Stimulated activated CD8-positive, alpha-beta memory T cell treated with anti-CD3 and anti-CD28 coated beads, Interleukin-2, amount 100 ng/mL, for 48 hours (primary cell): Measurements from ENCODE around the gene LIMK1.
A peak's percentile ranks its signal among the peaks of the same experiment; 100 is the strongest.
"Not testable (repeated sequence)": the region's sequence is repeated elsewhere in the genome, so short reads cannot be mapped to it uniquely, and the experiment has no call there.

Experiments
- DNase-seq, 2 donors: peaks; one replicate each; pipeline ENCODE4 v3.0.0-alpha.2; 2020; ENCODE audit warnings: low read depth in 2 of 2

The LIMK1 gene

DNA sequence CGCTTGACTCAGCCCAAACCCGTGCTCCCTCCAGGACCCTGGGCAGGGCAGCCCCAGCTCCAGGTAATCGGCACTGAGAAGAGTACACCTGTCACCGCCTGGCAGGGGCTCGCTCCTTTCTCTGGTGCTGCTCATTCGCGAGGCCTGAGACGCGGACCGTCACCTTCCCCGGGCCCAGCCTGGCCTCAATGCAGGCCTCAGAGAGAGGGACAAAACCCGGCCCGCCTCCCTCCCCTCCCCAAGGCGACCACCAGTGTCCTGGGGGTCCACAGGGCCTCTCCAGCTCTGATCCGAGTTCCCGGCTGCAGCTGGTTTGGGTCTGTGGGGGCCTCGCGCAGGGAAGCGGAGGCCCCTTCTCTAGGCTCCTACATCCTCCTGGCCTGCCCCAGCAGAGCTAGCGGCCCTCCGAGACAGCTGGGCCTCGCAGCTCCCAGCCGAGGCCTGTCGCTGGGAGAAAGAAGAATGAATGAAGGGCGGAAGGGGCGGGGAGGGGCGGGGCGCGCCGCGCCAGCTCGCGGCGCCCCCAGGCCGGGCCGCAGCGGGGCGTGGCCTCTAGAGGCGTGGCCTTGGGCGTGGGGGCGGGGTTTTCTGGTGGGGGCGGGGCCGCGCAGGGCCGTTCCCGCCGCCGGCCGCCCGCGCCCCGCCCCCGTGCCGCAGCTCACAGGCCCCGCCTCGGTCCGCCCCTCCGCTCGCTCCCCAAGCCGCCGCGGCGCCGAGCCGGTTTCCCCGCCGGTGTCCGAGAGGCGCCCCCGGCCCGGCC, at the start of gene LIMK1:
Gene LIMK1, plus strand, starts transcription at position 688 of the 760 bp plus-strand sequence. CDS start 187 bp downstream, outside the sequence.
- peak; percentile 70 to 74 for DNase-seq

DNA sequence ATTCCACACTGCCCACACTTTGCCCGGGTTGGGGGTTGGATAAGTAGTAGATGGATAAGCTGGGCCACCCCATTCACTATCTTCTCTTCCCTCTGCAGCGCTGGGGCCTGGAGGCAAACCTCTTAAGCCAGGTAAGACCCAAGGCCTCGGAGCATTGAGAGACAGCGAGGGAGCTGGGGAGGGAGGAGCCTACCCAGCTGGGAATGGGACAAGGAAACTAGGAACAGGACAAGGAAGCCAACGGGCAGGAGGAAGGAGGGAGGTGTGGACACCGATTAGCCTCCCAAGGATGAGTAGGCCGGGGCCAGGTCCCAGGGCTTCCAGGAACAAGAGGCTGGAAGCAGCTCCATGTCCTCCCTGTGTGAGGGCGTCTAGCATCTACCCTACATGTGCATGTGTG, 46.0 kb upstream of the LIMK1 start:
- DNase-seq, result no peak

DNA sequence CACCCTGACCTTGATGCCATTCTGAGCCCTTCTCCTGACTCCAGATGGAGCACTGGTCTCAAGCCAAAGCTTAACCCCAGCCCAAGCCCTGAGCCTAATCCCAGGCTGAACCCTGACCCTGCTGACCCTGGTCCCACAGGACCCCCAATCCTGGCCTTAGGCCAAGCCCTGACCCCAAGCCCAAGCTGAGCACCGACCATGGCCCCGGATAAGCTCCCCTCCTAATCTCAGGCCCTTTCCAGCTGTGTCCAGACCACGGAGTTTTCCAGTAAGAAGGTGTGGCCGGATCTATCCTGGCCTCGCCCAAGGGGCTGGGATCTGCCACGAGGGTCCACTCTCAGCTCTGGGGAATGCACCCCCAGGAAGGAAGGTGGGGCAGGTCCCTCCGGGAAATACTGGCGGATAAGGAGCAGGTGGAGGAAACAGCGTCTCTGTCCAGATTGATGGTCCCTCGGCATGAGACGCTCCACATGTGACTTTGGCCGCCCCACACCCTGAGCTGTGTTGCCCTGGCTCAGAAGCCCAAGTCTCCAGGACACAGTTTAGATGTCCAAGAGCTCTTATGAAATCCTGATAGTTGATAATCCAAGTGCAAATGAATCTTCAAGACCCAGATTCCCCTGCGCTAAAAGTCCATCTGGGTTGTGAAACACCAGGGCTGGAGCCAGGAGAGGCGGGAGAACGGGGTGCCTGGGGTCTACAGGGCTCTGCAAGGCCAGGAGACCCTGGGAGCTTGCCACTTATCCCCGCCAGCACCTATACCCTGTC, 45.2 kb upstream of the LIMK1 start:
- DNase-seq, result no peak

DNA sequence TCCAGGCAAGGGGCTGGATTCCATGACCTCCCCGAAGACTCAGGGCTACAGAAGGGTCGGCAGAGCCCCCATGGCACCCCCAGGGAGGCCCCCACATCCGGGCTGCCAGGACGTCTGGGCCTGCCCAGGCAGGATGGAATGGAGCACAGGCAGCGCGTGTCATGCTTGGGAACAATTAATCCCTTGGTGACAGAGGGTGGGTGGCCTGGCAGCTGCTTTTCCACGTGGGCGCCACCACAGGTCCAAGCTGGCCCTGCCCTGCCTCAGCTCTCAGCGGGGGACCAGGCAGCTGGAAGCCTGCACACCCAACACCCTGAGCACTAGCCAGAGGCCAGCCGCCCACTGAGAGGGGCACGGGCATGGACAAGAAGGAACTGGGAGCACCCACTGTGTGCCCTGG, 44.3 kb upstream of the LIMK1 start:
- no peak for DNase-seq

DNA sequence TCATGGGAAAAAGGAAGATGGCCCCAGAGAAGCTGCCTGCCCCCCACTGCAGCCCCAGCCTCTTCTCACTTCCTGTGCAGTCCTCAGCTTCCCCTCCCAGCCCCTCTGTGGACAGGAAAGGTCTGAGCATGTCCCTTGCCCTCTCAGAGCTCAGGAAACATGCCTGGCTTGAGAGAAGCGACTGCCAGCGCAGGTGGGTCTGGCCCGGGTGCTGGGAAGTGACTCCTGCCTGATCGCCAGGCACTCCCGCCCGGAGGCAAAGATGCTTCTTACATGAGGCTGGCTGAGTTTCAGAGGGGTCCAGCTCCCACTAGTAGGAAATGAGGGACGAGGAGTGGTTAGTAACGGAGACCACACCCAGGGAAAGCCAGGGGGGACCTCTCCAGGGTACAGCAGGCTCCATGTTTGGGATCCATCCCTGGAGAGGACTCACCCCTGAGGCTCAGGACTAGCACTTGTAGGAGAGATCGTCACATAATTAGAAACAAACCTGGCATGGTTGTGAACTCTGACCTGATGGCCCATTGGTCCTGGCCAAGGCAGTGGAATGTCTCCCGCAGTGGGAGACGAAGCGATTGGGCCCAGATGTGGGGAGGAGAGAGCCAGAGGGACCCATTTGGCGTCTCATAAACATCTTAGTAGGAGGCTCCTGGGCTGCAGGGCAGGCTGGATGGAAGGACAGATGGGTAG, 43.4 kb upstream of the LIMK1 start:
- no peak for DNase-seq

DNA sequence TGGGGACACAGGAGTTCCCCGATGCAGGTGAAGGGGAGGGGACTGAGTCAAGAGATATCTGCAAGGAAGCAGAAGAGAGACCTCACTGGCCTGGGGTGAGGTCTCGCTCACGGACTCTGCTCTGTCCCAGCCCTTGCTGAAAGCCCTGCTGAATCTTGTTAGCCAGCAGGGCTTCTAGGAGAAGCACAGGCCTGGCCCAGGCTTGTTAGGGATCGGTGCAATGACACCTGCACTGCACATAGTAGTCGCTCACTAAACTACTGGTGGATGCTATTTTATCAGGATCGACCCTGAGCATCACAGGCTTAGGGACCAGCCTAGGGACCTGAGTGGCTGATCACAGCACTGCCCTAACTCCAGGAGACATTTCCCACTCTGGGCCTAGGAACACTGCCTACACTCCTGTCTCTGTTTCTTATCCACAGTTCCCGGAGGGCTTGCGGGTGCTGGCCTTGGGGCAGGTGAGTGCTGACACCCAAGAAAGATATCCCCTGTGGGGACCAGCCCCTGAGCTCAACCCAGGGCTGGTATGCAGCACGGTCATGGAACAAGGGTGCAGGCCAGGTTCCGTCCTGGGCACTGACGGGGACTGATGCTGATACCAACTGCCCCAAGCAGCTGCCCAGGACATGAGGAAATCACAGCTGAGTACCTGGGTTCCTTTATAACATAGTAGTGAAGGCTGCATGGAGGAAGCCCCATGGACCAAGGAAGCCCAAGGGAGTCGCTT, 42.6 kb upstream of the LIMK1 start:
- DNase-seq, result no peak

DNA sequence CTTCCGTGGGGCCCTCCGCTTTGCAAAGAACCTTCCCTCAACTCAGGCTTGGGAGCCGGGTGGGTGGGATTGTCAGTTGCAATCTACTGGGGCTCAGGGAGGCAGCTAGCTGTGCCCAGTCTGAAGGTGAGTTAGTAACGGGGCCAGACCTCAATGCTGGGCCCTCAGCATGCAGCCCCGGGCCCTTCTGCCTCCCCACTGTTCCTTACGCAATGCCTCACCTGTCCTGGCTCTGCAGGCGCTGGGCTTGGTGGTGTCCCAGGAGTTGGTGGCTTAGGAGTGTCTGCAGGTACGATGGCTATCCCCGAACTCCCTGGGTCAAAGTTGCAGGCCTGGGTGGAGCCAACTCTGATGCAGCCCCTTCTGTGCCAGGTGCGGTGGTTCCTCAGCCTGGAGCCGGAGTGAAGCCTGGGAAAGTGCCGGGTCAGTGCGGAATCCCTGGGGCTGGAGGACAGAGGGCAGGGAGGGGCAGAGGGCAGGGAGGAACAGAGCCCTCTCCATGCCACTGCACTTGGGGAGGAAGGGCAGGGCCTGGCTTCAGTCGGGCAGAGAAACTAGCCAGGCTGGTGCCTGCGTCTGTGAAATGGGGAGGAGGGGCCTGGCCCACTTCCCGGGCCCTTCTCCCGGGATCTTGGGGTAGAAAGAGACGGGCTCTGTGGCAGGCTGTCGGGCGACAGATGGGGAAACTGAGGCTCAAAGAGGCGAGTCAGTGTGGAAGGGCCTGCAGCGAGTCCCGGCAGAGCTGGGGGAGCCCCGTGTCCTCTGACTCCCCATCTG, 40.7 kb upstream of the LIMK1 start:
- no peak for DNase-seq

DNA sequence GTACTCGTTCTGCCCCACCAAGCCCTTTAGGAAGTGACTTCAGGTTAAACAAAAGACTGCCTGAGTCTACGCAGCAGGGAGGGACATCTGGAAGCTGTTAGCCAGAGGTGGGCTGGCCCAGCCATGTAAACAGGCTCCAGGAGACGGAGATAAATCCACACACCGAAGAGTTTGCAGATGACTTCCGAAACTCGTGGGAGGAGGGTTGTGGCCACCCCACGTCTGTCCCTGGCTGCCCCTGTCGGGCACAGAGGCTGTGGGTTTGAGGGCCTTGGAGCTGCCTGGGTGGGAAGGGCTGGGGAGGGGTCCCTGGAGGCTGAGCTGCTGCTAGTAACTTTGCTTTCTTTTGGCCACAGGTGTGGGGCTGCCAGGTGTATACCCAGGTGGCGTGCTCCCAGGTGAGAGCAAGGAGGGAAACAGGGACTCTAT, 40.1 kb upstream of the LIMK1 start:
- no peak for DNase-seq

DNA sequence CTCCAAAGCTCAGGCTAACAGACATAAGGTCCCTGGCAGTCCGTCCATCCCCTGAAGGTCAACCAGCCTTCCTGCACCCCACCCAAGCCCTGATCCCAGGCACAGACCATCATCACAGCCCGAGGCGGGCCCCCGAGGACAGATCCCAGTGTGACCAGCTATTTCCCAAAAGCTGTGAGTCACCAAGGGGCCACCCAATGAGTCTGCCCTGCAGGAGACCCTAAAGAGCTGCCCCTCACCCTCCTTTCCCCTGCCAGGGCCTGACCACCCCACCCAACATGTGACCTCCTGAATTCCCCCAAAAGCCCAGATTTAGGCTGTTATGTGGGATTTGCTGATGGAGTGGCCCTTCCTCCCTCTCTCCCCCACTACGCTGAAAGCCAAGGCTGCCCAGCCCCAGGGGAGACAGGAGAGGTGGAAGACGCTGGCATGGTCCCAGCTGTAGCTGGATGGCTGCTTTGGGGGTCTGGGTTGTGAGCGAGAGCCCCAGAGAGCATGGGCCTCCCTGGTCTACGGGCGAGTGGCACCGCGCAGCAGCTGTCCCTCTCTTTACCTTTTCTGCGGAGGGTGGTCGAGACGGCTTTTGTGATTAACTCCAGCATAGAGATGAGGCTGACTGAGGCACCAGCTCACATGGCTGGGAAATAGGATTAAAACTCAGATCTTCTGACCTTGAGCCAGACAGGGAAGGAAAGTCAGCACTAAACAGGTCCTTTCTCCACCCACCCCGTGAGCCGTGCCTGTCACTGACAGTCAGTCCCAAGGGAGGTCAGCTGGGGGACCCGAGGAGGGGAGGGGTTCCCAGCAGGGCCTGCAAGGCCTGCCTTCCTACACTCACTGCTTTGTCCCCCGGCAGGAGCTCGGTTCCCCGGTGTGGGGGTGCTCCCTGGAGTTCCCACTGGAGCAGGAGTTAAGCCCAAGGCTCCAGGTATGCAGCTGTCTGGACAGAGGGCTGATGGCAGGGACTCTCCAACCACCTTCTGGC, 38.9 kb upstream of the LIMK1 start:
- no peak for DNase-seq

DNA sequence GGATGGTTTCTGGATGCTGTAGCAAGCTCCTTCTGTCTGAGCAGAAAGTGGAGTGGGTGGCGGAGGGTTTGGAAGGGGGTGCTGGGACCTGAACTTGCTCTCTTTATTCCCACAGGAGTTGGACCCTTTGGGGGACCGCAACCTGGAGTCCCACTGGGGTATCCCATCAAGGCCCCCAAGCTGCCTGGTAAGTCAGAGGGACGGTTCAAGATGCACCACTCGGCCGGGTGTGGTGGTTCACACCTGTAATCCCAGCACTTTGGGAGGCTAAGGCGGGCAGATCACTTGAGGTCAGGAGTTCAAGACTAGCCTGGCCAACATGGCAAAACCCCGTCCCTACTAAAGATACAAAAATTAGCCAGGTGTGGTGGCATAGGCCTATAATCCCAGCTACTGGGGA, 37.0 kb upstream of the LIMK1 start:
- not testable (repeated sequence) for DNase-seq

DNA sequence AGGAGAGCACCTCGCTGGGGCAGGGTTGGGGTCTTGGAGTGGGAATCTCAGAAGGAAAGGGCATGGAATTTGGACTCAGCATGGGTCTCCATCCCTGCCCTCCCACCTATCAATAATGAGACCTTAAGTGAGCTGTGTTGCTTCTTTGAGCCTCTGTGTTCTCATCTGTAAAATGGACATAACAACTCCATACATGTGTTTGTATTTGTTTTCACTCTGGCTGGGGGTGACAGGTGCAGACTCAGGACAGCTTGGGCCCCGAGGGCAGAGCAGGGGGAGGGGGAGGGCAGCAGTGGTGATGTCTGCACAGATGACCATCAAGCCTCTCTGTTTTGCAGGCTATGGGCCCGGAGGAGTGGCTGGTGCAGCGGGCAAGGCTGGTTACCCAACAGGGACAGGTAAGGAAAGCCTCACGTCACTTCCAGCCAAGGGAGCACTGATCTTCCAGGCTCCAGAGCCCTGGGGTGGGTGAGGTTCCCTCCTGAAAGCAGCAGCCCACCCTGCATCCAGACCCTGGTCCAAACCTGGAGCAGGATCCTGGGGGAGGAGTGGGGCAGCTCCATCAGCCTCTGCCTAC, 35.7 kb upstream of the LIMK1 start:
- DNase-seq, result no peak

DNA sequence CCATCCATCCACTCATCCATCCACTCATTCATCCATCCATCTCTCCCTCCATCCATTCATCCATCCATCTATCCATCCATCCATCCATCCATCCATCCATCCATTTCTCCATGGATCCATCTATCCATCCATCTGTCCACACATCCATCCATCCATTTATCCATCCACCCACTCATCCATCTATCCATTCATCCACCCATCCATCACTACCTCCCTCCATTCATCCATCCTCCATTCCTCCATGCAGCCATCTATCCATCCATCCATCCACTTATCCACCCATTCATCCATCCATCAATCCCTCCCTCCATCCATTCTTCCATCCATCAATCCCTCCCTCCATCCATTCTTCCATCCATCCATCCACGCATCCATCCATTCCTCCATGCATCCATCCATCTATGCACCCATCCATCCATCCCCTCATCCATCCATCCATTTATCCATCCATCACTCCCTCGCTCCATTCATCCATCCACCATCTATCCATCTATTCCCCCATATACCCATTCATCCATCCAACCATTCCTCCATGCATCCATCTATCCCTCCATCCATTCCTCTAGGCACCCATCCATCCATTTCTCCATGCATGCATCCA, 34.5 kb upstream of the LIMK1 start:
- DNase-seq, result no peak

DNA sequence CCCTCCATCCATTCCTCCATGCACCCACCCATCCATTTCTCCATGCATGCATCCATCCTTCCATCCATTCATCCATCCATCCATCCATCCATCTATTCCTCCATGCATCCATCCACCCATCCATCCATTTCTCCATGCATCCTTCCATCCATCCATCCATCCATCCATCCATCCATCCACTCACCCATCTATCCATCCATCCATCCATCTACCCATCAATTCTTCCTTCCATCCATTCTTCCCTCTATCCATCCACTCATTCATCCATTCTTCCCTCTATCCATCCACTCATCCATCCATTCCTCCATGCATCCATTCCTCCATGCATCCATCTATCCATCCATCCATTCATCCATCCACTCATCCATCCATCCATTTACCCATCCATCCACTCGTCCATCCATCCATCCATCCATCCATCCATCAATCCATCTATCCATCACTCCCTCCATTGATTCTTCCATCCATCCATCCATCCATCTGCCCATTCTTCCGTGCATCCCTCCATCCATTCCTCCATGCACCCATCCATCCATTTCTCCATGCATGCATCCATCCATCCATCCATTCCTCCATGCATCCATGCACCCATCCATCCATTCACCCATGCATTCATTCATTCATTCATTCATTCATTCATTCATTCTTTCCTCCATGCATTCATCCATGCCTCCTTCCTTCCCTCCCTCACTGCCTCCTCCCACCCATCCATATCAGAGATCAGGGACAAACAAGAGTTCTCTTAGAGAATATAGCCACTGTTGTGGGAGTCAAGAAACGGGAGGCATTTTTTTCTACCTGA, 33.4 kb upstream of the LIMK1 start:
- no peak for DNase-seq

DNA sequence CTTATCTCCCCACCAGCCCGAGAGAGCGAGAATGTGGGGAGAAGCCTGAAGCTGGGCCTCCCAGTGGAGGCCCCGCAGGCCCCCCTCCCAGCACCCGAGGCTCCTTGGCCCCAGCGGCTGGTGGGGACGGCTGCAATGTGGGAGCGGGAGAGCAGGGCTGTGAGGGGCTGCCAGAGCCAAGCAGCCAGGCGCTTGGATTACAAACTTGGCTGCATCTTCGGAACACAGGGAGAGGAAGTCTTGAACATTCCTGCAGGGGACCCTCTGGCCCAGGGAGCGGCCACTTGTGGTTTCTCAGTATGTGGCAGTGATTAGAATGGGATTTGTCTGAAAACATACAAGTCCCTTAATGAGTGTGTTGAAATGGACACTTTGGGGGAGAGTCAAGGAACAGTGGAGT, 32.4 kb upstream of the LIMK1 start:
- no peak for DNase-seq

DNA sequence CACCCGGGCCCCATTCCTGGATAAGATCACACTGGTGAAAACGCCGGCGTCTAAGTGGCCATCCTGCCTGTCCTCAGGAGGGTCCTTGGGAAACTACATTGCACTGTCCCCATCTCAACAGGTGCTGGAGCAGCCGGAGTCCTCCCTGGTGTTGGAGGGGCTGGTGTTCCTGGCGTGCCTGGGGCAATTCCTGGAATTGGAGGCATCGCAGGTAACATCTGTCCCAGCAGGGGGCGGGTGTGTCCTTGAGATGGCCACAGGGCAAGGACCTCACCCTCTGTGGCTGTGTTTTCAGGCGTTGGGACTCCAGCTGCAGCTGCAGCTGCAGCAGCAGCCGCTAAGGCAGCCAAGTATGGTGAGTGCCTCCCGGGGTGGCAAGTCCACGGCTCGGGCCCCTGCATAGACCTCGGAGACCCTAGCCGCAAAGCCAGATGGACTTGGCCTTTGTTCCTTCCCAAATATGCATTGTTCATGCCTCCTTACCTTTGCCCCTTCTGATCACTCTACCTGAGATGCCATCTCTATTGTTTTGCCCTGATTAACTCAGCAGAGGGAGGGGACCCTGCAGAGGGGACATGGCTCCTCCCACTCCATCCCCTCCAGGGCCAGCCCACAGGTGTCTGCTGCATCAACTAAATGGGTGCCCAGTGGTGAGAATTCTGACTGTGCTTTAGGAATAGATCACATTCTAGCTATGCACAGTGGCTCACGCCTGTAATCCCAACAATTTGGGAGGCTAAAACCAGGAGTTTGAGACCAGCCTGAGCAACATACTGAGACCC, 31.8 kb upstream of the LIMK1 start:
- DNase-seq, result no peak

DNA sequence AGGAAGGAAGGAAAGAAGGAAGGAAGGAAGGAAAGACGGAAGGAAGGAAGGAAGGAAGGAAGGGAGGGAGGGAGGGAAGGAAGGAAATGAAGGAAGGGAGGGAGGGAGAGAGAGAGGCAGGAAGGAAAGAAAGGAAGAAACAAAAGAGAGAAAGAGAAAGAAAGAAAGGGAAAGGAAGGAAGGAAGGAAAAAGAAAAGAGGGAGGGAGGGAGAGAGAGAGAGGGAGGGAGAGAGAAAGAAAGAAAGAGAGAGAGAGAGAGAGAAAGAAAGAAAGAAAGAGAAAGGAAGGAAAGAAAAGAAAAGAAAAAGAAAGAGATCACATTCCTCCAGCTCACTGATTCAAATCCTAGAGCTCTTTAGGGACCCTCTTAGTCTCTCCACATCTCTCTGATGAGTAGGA, 31.0 kb upstream of the LIMK1 start:
- no peak for DNase-seq

DNA sequence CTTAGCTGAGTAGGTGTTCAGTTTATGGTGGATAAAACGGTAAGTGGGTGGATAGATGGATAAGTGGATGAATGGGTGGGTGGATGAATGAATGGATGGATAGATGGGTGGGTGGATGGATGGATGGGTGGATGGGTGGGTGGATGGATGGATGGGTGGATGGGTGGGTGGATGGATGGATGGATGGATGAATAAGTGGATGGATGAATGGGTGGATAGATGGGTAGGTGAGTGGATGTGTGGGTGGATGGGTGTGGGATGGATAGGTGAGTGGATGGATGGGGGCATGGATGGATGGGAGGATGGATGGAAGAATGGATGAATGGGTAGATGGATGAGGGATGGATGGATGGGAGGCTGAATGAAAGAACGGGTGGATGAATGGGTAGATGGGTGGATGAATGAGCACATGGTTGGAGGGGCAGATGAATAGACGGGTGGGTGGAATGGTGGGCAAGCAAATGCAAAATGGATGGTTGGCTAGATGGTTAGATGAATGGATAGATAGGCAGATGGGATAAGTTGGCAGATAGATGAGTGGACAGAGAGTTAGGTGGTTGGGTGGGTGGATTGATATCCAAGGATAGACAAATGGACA, 29.9 kb upstream of the LIMK1 start:
- DNase-seq, result no peak
